Measurements from ENCODE around the gene STARD9. TPM values are rescaled to one million over a fixed set of nuclear protein-coding genes. Genes with fewer than 3 reads are reported as not detected.

The STARD9 gene
- total and polyA plus RNA-seq, 8 donors, result 9.4 to 22.6 (median 18.8) TPM

DNA sequence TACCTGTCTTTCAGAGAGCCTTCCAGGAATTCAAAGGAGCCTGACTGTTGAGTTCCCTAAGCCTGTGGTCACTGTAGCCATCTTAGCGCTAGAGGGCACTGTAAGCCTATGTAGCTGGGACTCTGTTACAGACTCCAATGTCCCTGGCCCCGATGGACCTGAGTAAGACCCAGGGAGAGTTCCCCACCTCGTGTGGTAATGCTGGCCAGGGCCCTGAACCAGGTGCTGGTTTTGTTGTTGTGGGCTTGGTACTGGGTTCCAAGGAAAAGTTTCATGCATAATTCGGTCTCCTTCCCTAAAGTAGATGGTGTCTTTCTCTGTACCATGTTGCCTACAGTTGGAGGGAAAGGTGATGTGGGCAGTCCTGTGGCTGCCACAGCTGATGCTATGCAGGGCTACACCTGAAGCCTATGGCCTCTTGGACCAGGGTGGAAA lies 129.1 kb downstream of the STARD9 start:
- H3K36me3 ChIP-seq, result no peaks in the 10 kb centered on the region
- intact Hi-C loops (cut with DNase I), result loop anchor here in 1 of 2 donors (10.0 kb wide), 1 partner anchor 220 kb away; the partner anchor contains the start of gene TTBK2
- H3K4me1 ChIP-seq, result peaks cover 0 to 13% of the 10 kb centered on the region in 2 donors
- no peak overlapping the region for H3K4me3 ChIP-seq
- peak in 3 of 4 donors; percentile 42 to 71 (median 47) for DNase-seq
- no peaks in the 10 kb centered on the region for H3K27me3 ChIP-seq
- peak; percentile 99 for ATAC-seq
- H3K27ac ChIP-seq, result no peak overlapping the region
- TF ChIP-seq, protein P1, sequence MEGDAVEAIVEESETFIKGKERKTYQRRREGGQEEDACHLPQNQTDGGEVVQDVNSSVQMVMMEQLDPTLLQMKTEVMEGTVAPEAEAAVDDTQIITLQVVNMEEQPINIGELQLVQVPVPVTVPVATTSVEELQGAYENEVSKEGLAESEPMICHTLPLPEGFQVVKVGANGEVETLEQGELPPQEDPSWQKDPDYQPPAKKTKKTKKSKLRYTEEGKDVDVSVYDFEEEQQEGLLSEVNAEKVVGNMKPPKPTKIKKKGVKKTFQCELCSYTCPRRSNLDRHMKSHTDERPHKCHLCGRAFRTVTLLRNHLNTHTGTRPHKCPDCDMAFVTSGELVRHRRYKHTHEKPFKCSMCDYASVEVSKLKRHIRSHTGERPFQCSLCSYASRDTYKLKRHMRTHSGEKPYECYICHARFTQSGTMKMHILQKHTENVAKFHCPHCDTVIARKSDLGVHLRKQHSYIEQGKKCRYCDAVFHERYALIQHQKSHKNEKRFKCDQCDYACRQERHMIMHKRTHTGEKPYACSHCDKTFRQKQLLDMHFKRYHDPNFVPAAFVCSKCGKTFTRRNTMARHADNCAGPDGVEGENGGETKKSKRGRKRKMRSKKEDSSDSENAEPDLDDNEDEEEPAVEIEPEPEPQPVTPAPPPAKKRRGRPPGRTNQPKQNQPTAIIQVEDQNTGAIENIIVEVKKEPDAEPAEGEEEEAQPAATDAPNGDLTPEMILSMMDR (IDR thresholded peaks at IDR 0.05), result peak; percentile 66 to 81
- no peaks in the 10 kb centered on the region for H3K9me3 ChIP-seq

DNA sequence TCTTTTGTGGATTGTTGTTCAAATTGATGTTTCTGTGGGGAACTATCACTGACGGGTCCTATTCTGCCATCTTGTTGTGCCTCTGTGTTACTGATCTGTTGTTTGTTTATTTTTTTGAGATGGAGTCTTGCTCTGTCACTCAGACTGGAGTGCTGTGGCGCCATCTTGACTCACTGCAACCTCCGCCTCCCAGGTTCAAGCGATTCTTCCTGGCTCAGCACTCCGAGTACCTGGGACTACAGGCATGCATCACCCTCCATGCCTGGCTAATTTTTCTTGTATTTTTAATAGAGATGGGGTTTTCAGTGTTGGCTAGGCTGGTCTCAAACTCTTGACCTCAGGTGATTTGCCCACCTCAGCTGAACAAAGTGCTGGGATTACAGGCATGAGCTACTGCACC lies 129.9 kb downstream of the STARD9 start:
- H3K4me1 ChIP-seq, result peaks cover 0 to 13% of the 10 kb centered on the region in 2 donors
- H3K4me3 ChIP-seq, result no peak overlapping the region
- H3K27ac ChIP-seq, result no peak overlapping the region
- DNase-seq (no peak), ATAC-seq (no peak)
- H3K27me3 ChIP-seq, result no peaks in the 10 kb centered on the region
- intact Hi-C loops (cut with DNase I), result loop anchor here in 1 of 2 donors (10.0 kb wide), 1 partner anchor 219 kb away; the partner anchor contains the start of gene TTBK2
- H3K9me3 ChIP-seq, result no peaks in the 10 kb centered on the region
- H3K36me3 ChIP-seq, result no peaks in the 10 kb centered on the region
- TF ChIP-seq, protein P1 (IDR thresholded peaks at IDR 0.05), result no peak

DNA sequence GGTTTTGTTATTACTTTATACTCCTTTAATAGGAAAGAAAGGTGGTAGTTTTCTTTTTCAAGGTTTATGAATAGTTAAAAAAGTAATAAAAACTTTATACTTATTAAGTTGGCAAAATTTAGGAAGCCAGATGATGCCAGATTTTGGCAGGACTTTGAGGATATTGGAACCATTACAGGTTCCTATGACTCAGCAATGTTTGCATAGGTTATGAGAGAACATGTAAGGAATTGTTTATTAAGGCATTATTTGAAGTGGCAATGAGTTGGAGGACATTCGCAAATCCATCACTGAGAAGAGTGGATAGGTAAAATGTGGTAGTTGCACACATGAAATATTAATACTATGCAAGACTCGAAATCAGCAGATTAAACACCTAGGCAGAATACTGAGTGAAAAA lies 131.7 kb downstream of the STARD9 start:
- Histone ChIP-seq H3K27ac (no peak overlapping the region), H3K4me3 (no peak overlapping the region), H3K27me3 (no peaks in the 10 kb centered on the region), H3K9me3 (no peaks in the 10 kb centered on the region), H3K36me3 (no peaks in the 10 kb centered on the region), H3K4me1 (peaks cover 0 to 13% of the 10 kb centered on the region in 2 donors)
- intact Hi-C loops (cut with DNase I), result loop anchor here in 1 of 2 donors (10.0 kb wide), 1 partner anchor 218 kb away; the partner anchor contains the start of gene TTBK2
- ATAC-seq, result peak; percentile 64
- TF ChIP-seq, protein P1 (IDR thresholded peaks at IDR 0.05), result no peak
- no peak for DNase-seq

DNA sequence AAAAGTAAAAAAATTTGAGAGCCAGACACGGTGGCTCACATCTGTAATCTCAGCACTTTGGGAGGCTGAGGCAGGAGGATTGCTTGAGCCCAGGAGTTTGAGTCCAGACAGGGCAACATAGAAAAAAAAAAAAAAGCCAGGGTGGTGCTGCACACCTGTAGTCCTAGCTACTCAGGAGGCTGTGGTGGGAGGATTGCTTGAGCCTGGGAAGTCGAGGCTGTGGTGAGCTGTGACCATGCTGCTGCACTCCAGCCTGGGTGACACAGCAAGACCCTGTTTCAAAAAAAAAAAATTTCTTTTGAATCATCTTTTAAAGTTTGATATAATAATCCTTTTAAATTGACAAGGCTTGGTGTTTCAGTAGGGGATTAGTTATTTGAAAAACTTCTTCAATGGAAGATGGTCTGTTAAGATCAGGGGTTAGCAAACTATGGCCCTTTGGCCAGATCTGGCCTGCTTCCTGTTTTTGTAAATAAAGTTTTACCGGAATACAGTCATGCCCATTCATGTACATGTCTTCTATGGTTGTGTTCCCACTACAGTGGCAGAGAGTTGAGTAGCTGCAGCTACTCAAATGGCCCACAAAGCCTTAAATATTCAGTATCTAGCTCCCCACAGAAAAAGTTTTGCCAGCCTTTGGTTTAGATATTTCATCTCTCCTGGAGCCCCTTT lies 132.6 kb downstream of the STARD9 start:
- Histone ChIP-seq H3K4me3 (no peak overlapping the region), H3K4me1 (peaks cover 0 to 13% of the 10 kb centered on the region in 2 donors), H3K9me3 (no peaks in the 10 kb centered on the region), H3K36me3 (no peaks in the 10 kb centered on the region), H3K27me3 (no peaks in the 10 kb centered on the region), H3K27ac (no peak overlapping the region)
- TF ChIP-seq, protein P1 (IDR thresholded peaks at IDR 0.05), result no peak
- intact Hi-C loops (cut with DNase I), result loop anchor here in 1 of 2 donors (10.0 kb wide), 1 partner anchor 217 kb away; the partner anchor contains the start of gene TTBK2
- DNase-seq (no peak), ATAC-seq (no peak)

DNA sequence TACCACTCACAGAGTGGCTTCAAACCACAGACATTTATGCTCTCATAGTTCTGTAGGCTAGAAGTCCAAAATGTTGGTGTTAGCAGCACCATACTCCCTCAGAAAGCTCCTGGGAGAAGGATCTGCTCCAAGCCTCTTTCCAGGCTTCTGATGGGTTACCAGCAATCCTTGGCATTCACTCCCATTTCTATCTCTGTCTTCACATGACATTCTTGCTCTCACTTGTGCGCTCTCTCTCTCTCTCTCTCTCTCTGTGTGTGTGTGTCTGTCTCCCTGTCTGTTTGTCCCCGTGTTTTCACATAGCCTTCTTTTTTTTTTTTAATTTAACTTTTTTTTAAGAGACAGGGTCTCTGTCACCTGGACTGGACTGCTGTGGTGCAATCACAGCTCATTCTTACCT lies 135.3 kb downstream of the STARD9 start:
- intact Hi-C loops (cut with DNase I), result no loop called here
- no peak for ATAC-seq

More for the DNA sequence above, 135.3 kb downstream of the STARD9 start:
- peaks cover 0 to 16% of the 10 kb centered on the region in 2 donors for H3K4me1 ChIP-seq
- DNase-seq, result no peak
- H3K27ac ChIP-seq, result no peak overlapping the region
- H3K9me3 ChIP-seq, result no peaks in the 10 kb centered on the region
- TF ChIP-seq, protein P1 (IDR thresholded peaks at IDR 0.05), result no peak
- H3K4me3 ChIP-seq, result no peak overlapping the region
- H3K36me3 ChIP-seq, result no peaks in the 10 kb centered on the region
- H3K27me3 ChIP-seq, result no peaks in the 10 kb centered on the region

Data from left lung (tissue), 10 donors.